ENCODE data around the gene TSC2. TPM values are rescaled to one million over a fixed set of nuclear protein-coding genes. Genes with fewer than 3 reads are reported as not detected.

TSC2 gene
- total RNA-seq, 2 experiments from 2014 or later, result 57.2 to 152 TPM

DNA sequence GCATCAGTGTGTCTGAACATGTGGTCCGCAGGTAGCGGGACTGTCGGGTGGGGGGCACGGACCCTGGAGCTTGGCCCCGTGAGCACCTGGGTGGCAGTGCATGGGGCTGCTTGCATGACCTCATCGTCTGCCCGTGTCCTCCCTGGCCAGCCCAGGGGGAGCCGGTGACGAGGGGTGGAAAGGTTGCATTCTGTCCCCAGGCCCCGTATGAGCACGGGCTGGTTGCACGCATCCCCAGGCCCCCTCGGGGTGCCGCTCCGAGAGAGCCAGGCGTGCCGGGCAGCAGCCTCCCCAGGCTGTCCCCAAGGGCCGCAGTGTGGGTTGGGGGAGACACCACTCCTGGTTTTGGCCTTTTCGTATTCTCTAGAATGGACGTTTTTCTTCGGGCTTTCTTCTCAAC, 29.9 kb downstream of the TSC2 start:
- intact Hi-C loops (cut with micrococcal nuclease; ENCODE audit: unreplicated experiment), result no loop called here
- H3K9me2 ChIP-seq (ENCODE audit: insufficient read depth, low read length), result no peaks in the 10 kb centered on the region
- H3K36me3 ChIP-seq (ENCODE audit: insufficient read depth, low read length), result peaks cover 13% of the 10 kb centered on the region; the same call in 1 of the 2 replicates
- ChIA-PET CTCF (ENCODE audit: unreplicated experiment) (no interaction called here), POLR2A (no interaction called here)
- BruUV-seq (replicated peaks), result no TSS peak
- no peak for DNase-seq (ENCODE audit: low spot score)
- H3K79me2 ChIP-seq (ENCODE audit: insufficient read depth, low read depth, low read length), result no peaks in the 10 kb centered on the region
- H3K27ac ChIP-seq (ENCODE audit: low read depth, low read length, poor library complexity, severe bottlenecking), result no peak overlapping the region
- TF ChIP-seq, protein P1, sequence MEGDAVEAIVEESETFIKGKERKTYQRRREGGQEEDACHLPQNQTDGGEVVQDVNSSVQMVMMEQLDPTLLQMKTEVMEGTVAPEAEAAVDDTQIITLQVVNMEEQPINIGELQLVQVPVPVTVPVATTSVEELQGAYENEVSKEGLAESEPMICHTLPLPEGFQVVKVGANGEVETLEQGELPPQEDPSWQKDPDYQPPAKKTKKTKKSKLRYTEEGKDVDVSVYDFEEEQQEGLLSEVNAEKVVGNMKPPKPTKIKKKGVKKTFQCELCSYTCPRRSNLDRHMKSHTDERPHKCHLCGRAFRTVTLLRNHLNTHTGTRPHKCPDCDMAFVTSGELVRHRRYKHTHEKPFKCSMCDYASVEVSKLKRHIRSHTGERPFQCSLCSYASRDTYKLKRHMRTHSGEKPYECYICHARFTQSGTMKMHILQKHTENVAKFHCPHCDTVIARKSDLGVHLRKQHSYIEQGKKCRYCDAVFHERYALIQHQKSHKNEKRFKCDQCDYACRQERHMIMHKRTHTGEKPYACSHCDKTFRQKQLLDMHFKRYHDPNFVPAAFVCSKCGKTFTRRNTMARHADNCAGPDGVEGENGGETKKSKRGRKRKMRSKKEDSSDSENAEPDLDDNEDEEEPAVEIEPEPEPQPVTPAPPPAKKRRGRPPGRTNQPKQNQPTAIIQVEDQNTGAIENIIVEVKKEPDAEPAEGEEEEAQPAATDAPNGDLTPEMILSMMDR (conservative IDR thresholded peaks at IDR 0.05; ENCODE audit: low read length), result no peak
- no peak for TF ChIP-seq EZH2phosphoT487 (IDR thresholded peaks at IDR 0.05; ENCODE audit: borderline replicate concordance, low read depth, low read length)
- H3K4me1 ChIP-seq (ENCODE audit: insufficient read depth, low read length, poor library complexity, severe bottlenecking), result no peaks in the 10 kb centered on the region
- no peaks in the 10 kb centered on the region for H4K20me1 ChIP-seq (ENCODE audit: insufficient read depth, low read length)
- no peaks in the 10 kb centered on the region for H3K9me3 ChIP-seq (ENCODE audit: low read length)
- H3K4me3 ChIP-seq (ENCODE audit: low read depth, low read length, poor library complexity, severe bottlenecking), result no peak overlapping the region
- no peak overlapping the region for H2AFZ ChIP-seq (ENCODE audit: low read length)
- H3K4me2 ChIP-seq (ENCODE audit: low read length), result no peak overlapping the region

DNA sequence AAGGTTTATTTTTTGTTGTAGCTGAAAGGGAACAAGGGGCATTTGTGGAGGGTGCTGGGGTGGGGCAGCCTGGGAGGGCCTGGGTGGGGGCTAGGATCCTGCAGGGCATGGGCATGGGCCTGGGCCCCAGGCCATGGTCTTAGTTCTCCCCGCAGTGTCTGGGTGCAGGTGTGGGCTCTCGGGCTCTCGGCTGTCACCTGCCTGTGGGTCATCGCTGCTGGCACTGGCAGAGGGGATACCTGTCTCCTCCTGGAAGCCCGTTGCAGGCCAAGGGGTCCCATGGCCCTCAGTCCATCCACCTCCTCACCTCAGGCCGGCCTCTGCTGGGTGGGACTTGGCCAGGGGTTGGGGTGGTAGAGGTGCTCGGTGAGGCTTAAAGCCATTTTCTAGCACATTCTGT, 30.3 kb downstream of the TSC2 start:
- Histone ChIP-seq H3K4me3 (ENCODE audit: low read depth, low read length, poor library complexity, severe bottlenecking) (no peak overlapping the region), H3K4me1 (ENCODE audit: insufficient read depth, low read length, poor library complexity, severe bottlenecking) (no peaks in the 10 kb centered on the region), H3K79me2 (ENCODE audit: insufficient read depth, low read depth, low read length) (no peaks in the 10 kb centered on the region), H2AFZ (ENCODE audit: low read length) (no peak overlapping the region), H3K9me2 (ENCODE audit: insufficient read depth, low read length) (no peaks in the 10 kb centered on the region), H3K27ac (ENCODE audit: low read depth, low read length, poor library complexity, severe bottlenecking) (no peak overlapping the region), H3K9me3 (ENCODE audit: low read length) (no peaks in the 10 kb centered on the region), H3K36me3 (ENCODE audit: insufficient read depth, low read length) (peaks cover 9% of the 10 kb centered on the region; the same call in 1 of the 2 replicates), H3K4me2 (ENCODE audit: low read length) (no peak overlapping the region), H4K20me1 (ENCODE audit: insufficient read depth, low read length) (no peaks in the 10 kb centered on the region)
- intact Hi-C loops (cut with micrococcal nuclease; ENCODE audit: unreplicated experiment), result no loop called here
- BruUV-seq (replicated peaks), result no TSS peak
- ChIA-PET POLR2A (no interaction called here), CTCF (ENCODE audit: unreplicated experiment) (no interaction called here)
- DNase-seq (ENCODE audit: low spot score), result no peak
- TF ChIP-seq, protein P1 (conservative IDR thresholded peaks at IDR 0.05; ENCODE audit: low read length), result no peak
- no peak for TF ChIP-seq EZH2phosphoT487 (IDR thresholded peaks at IDR 0.05; ENCODE audit: borderline replicate concordance, low read depth, low read length)

DNA sequence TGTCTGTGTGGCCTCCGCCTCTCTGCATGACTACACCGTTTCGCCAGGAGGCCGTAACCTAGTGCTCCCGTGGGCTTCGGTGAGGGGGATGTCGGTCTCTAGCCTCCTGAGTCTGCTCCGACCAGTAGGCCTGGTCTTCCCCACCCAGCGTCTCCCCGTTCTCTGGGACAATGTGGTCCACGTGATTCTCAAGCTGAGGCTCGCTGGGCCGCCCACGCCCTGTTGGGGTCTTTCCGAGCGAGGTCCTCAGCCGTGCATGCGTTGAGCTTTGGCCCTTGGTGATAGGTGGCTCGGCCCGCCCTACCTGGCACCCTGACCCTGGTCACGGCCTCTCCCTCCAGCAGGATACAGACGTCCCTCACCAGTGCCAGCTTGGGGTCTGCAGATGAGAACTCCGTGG, 30.9 kb downstream of the TSC2 start:
- no peak overlapping the region for H2AFZ ChIP-seq (ENCODE audit: low read length)
- H3K27ac ChIP-seq (ENCODE audit: low read depth, low read length, poor library complexity, severe bottlenecking), result no peak overlapping the region
- CTCF ChIA-PET (ENCODE audit: unreplicated experiment), result no interaction called here
- BruUV-seq (replicated peaks), result no TSS peak
- intact Hi-C loops (cut with micrococcal nuclease; ENCODE audit: unreplicated experiment), result no loop called here
- no peaks in the 10 kb centered on the region for H3K4me1 ChIP-seq (ENCODE audit: insufficient read depth, low read length, poor library complexity, severe bottlenecking)
- H3K4me3 ChIP-seq (ENCODE audit: low read depth, low read length, poor library complexity, severe bottlenecking), result no peak overlapping the region
- H3K36me3 ChIP-seq (ENCODE audit: insufficient read depth, low read length), result peaks cover 8% of the 10 kb centered on the region; the same call in 1 of the 2 replicates
- no peak for DNase-seq (ENCODE audit: low spot score)
- no peak for TF ChIP-seq EZH2phosphoT487 (IDR thresholded peaks at IDR 0.05; ENCODE audit: borderline replicate concordance, low read depth, low read length)
- TF ChIP-seq, protein P1 (conservative IDR thresholded peaks at IDR 0.05; ENCODE audit: low read length), result no peak
- H4K20me1 ChIP-seq (ENCODE audit: insufficient read depth, low read length), result no peaks in the 10 kb centered on the region
- no peak overlapping the region for H3K4me2 ChIP-seq (ENCODE audit: low read length)
- POLR2A ChIA-PET, result no interaction called here
- no peaks in the 10 kb centered on the region for H3K9me2 ChIP-seq (ENCODE audit: insufficient read depth, low read length)
- H3K9me3 ChIP-seq (ENCODE audit: low read length), result no peaks in the 10 kb centered on the region
- no peaks in the 10 kb centered on the region for H3K79me2 ChIP-seq (ENCODE audit: insufficient read depth, low read depth, low read length)
